ENCODE results near the gene CYGB.

- TF ChIP-seq ARID3B (CRISPR knock-in tag; IDR thresholded peaks at IDR 0.05; ENCODE audit: borderline replicate concordance) (no peak), ZNF324 (CRISPR knock-in tag; IDR thresholded peaks at IDR 0.05) (no peak), SRF (CRISPR knock-in tag; IDR thresholded peaks at IDR 0.05) (no peak)
These were observed 31.3 kb upstream of the CYGB start for GRCh38 chr17:76568811-76569221.

All from K562 (cell line).